WI38 (cell line): Measurements from ENCODE around the gene ABHD11.

Source experiments
- H3K4me3 ChIP-seq: 2 replicates; pipeline ENCODE4 v1.5.1; 2011; ENCODE audit warnings: low read depth, mild to moderate bottlenecking, control low read depth, low read length
- TF ChIP-seq, protein P1 (sequence below): IDR thresholded peaks from 2 replicates; pipeline ENCODE4 v1.5.1; 2012; ENCODE audit warnings: low read depth, mild to moderate bottlenecking, control low read depth, low read length

The ABHD11 gene

DNA sequence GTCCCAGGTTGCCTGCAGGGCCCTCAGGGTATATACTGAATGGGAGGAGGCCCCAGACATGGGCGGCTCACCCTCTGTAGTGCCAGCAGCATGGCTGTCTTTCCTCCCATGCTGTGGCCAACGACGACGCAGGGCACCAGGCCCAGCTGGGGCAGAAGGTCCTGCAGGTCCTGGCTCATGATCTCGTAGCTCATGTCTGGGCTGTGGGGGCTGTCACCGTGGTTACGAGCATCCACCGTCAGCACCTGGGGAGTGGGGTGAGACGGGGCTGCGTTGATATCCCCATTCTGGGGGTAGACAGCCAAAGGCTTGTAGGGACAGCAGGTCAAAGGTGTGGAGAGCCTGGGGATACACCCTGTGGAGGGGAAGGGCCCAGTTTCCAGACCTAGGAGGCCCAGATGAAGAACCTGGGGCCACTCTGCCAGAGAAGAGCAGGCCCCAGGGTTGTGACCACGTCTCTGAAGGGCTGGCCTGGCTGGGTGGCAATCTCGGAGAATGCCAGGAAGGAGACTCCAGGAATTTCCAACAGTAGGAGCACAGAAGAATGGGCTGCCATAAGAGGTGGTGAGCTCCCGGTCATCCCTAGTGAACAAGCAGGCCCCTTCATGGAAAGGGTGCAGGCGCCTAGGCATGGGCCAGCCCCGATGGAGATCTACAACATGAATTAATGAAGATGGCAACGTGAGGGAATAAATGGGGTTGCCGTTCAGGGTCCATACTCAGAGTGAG, 947 bp downstream of the ABHD11 start:
- TF ChIP-seq, protein P1, sequence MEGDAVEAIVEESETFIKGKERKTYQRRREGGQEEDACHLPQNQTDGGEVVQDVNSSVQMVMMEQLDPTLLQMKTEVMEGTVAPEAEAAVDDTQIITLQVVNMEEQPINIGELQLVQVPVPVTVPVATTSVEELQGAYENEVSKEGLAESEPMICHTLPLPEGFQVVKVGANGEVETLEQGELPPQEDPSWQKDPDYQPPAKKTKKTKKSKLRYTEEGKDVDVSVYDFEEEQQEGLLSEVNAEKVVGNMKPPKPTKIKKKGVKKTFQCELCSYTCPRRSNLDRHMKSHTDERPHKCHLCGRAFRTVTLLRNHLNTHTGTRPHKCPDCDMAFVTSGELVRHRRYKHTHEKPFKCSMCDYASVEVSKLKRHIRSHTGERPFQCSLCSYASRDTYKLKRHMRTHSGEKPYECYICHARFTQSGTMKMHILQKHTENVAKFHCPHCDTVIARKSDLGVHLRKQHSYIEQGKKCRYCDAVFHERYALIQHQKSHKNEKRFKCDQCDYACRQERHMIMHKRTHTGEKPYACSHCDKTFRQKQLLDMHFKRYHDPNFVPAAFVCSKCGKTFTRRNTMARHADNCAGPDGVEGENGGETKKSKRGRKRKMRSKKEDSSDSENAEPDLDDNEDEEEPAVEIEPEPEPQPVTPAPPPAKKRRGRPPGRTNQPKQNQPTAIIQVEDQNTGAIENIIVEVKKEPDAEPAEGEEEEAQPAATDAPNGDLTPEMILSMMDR = no peak
- H3K4me3 ChIP-seq = peak overlapping the region; percentile 64

DNA sequence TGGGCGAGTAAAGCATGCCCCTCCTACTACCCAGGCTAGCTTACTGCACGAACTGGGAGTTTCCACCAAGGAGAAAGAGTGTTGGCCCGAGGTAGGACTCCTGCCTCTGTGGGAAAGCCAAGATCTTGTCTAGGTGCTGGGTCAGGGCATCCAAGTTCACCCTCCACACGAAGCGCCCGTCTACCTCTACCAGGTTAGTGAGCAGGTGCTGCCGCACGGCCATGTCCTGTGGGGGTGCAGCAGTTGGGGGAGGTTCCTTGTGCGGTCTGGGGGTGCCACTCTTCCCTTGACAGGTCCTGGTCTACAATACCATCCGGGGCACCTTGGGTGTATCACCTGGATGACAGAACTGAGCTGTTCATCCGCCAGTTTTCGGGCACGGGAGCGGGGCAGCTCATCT, 1.7 kb downstream of the ABHD11 start:
- TF ChIP-seq, protein P1 = no peak
- no peak overlapping the region for H3K4me3 ChIP-seq

DNA sequence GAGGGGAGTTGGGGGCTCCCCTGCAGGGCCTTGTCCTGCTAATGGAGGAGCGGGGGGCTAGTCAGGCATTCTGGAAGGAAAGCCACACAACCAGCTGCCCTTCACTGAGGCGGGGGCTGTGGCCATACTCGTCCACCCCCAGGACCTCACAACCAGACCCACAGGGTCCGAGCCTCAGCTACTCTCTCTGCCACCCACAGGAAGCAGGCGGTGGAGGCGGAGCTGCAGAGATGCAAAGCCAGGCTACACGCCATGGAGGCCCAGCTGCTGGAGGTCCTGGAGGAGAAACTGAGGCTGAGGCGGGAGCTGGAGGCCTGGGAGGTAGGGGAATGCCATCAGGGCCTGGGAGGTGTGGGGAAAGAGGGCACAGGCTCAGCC, 3.1 kb downstream of the ABHD11 start:
- TF ChIP-seq, protein P1 = no peak
- H3K4me3 ChIP-seq = no peak overlapping the region

GRCh38 chr7:73734619-73735527, 3.7 kb downstream of the ABHD11 start:
- no peak overlapping the region for H3K4me3 ChIP-seq
- TF ChIP-seq, protein P1 = peak; percentile 73

DNA sequence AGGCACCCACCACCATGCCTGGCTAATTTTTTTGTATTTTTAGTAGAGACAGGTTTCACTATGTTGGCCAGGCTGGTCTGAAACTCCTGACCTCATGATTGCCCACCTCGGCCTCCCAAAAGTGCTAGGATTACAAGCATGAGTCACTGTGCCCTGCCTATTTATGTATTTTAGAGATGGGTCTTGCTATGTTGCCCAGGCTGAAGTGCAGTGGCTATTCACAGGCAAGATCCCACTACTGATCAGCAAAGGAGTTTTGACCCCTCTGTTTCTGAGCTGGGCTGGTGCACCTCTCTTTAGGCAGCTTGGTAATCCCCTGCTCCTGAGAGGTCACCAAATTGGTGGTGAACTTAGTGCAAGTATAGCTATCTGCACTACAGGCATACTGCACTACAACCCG, 6.2 kb downstream of the ABHD11 start:
- TF ChIP-seq, protein P1 = no peak
- H3K4me3 ChIP-seq = no peak overlapping the region

DNA sequence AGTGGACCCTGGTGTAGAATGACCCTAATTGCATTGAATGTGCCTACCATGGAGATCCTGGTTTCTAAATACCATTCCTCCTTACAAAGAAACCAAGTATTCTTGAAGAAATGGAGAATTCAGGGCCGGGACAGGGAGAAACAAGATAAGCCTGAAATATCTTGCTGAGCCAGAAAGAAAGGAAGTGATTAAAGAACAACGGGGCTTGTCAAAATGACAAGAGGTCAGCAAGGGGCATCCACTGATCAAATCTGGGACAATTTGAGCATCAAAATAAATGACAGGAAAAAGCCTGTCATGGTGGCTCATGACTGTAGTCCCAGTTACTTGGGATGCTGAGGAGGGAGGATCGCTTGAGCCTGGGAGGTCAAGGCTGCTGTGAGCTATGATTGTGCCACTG, 8.1 kb downstream of the ABHD11 start:
- H3K4me3 ChIP-seq = no peak overlapping the region
- TF ChIP-seq, protein P1 = no peak

- TF ChIP-seq, protein P1 = no peak
- no peak overlapping the region for H3K4me3 ChIP-seq
Observed at GRCh38 chr7:73728551-73728950, 10.1 kb downstream of the ABHD11 start.
